RPMI7951 (cell line): Measurements from ENCODE around the gene VEZT. TPM values are rescaled to one million over a fixed set of nuclear protein-coding genes. Genes with fewer than 3 reads are reported as not detected.
"Not testable (repeated sequence)": the region's sequence is repeated elsewhere in the genome, so short reads cannot be mapped to it uniquely, and the experiment has no call there.

Experiments
- DNase-seq: peaks from one replicate; pipeline ENCODE4 v3.0.0-alpha.2; 2012; ENCODE audit warnings: low read depth
- total RNA-seq: library from RNA; depleted of rRNA; stranded (reverse); fragments of >200 nt; shearing (Covaris generic); gene quantifications from 2 replicates; pipeline ENCODE4 v1.2.3, GENCODE V29; 2014; rRNA removed

Gene VEZT
- 31.2 and 39.7 TPM in 2 replicates for total RNA-seq

GRCh38 chr12:95217377-95218149 lies at the start of gene VEZT, which contains the start of gene FGD6:
VEZT (plus strand) TSS chr12:95217807; CDS start chr12:95217851, 44 bp downstream.
FGD6 (minus strand) TSS chr12:95217467; CDS start chr12:95217240, 227 bp downstream.
- peak; percentile 98 for DNase-seq

- DNase-seq = no peak
Observed at GRCh38 chr12:95168746-95169145, 48.9 kb upstream of the VEZT start.

GRCh38 chr12:95169368-95169767 lies 48.2 kb upstream of the VEZT start:
- peak; percentile 71 for DNase-seq

- DNase-seq = peak; percentile 74
Observed at GRCh38 chr12:95173392-95174251, 44.0 kb upstream of the VEZT start.

- no peak for DNase-seq
Observed at GRCh38 chr12:95177201-95177768, 40.3 kb upstream of the VEZT start.

- DNase-seq = no peak
Observed at GRCh38 chr12:95178136-95178535, 39.5 kb upstream of the VEZT start.

- DNase-seq = no peak
Observed at GRCh38 chr12:95179011-95179410, 38.6 kb upstream of the VEZT start.

GRCh38 chr12:95181103-95181502 lies 36.5 kb upstream of the VEZT start:
- no peak for DNase-seq

- DNase-seq = peak; percentile 72
Observed at GRCh38 chr12:95182868-95183415, 34.7 kb upstream of the VEZT start.

GRCh38 chr12:95184121-95184520 lies 33.5 kb upstream of the VEZT start:
- no peak for DNase-seq

- DNase-seq = no peak
Observed at GRCh38 chr12:95185072-95185471, 32.5 kb upstream of the VEZT start.

GRCh38 chr12:95185854-95186253 lies 31.8 kb upstream of the VEZT start:
- no peak for DNase-seq

GRCh38 chr12:95187865-95188415 lies 29.7 kb upstream of the VEZT start:
- no peak for DNase-seq

- DNase-seq = no peak
Observed at GRCh38 chr12:95191060-95191696, 26.4 kb upstream of the VEZT start.

GRCh38 chr12:95192271-95192670 lies 25.3 kb upstream of the VEZT start:
- no peak for DNase-seq

GRCh38 chr12:95193139-95193538 lies 24.5 kb upstream of the VEZT start:
- no peak for DNase-seq

GRCh38 chr12:95195122-95195521 lies 22.5 kb upstream of the VEZT start:
- no peak for DNase-seq

- not testable (repeated sequence) for DNase-seq
Observed at GRCh38 chr12:95196875-95197569, 20.6 kb upstream of the VEZT start.

- DNase-seq = no peak
Observed at GRCh38 chr12:95197636-95198035, 20.0 kb upstream of the VEZT start.

- no peak for DNase-seq
Observed at GRCh38 chr12:95198914-95199313, 18.7 kb upstream of the VEZT start.
